GM12878 (cell line): Measurements from ENCODE around the gene VPS52. TPM values are rescaled to one million over a fixed set of nuclear protein-coding genes. Genes with fewer than 3 reads are reported as not detected.

Experiments
- EED ChIP-seq: sonication (generic); IDR thresholded peaks from 2 replicates; pipeline ENCODE4 v1.6.1; 2016; ENCODE audit warnings: antibody characterized with exemption, low read depth
- ELK1 ChIP-seq: IDR thresholded peaks from 2 replicates; pipeline ENCODE4 v1.6.1; 2012; ENCODE audit warnings: low read depth, low read length, improper control_type of control experiment
- HCFC1 ChIP-seq: fragments of 150-350 bp; IDR thresholded peaks from 2 replicates; pipeline ENCODE4 v1.6.1; 2014; ENCODE audit warnings: low read length
- JUND ChIP-seq: IDR thresholded peaks from 2 replicates; pipeline ENCODE4 v1.6.1; 2012; ENCODE audit warnings: low read depth, mild to moderate bottlenecking, low read length, improper control_type of control experiment, moderate library complexity
- MXI1 ChIP-seq: fragments of 150-350 bp; IDR thresholded peaks from 2 replicates; pipeline ENCODE4 v1.6.1; 2011; ENCODE audit warnings: low read depth, mild to moderate bottlenecking, inconsistent platforms, low read length, improper control_type of control experiment
- NBN ChIP-seq: fragments of 450-650 bp; IDR thresholded peaks from 2 replicates; pipeline ENCODE4 v1.6.1; 2016
- NKRF ChIP-seq: fragments of 450-650 bp; conservative IDR thresholded peaks from 2 replicates; pipeline ENCODE4 v1.6.1; 2017; ENCODE audit warnings: mild to moderate bottlenecking, moderate library complexity
- NR2C1 ChIP-seq: fragments of 450-650 bp; IDR thresholded peaks from 2 replicates; pipeline ENCODE4 v1.6.1; 2017; ENCODE audit warnings: antibody characterized with exemption, mild to moderate bottlenecking, moderate library complexity
- SRF ChIP-seq, 2 experiments: IDR thresholded peaks; 2 replicates each; pipeline ENCODE4 v1.6.1; 2011; ENCODE audit warnings: low read depth in 2 of 2, low read length in 2 of 2, mild to moderate bottlenecking in 1 of 2, moderate library complexity in 1 of 2
- TCF12 ChIP-seq: IDR thresholded peaks from 2 replicates; pipeline ENCODE4 v1.6.1; 2011; ENCODE audit warnings: low read depth, mild to moderate bottlenecking, low read length
- TCF3 ChIP-seq: IDR thresholded peaks from 2 replicates; pipeline ENCODE4 v1.6.1; 2012; ENCODE audit warnings: low read depth, mild to moderate bottlenecking, low read length, borderline replicate concordance; ENCODE audit not compliant: insufficient read depth
- ZNF207 ChIP-seq: fragments of 450-650 bp; IDR thresholded peaks from 2 replicates; pipeline ENCODE4 v1.6.1; 2014; ENCODE audit warnings: antibody characterized with exemption, mild to moderate bottlenecking, borderline replicate concordance
- ZNF384 ChIP-seq: IDR thresholded peaks from 2 replicates; pipeline ENCODE4 v1.6.1; 2012; ENCODE audit warnings: low read depth, mild to moderate bottlenecking, low read length, improper control_type of control experiment, borderline replicate concordance
- polyA plus RNA-seq, 11 experiments: library from polyadenylated mRNA; depleted of rRNA in 4 of 11; unstranded in 6 of 11; stranded (reverse) in 5 of 11; fragments of >200 nt; fragmentation: Nextera tagmentation in 4 of 11; fragmentation: Illumina TruSeq in 1 of 11; extraction: Ambion mirVana in 4 of 11; extraction: Trizol in 1 of 11; gene quantifications; 1 replicate in 1 of 11; 2 replicates in 10 of 11; pipeline versions ENCODE4 v1.2.1 to v1.2.3, GENCODE V29; 2011 to 2016; ENCODE audit warnings: inconsistent platforms in 2 of 11, missing spikeins in 2 of 11, low read depth in 1 of 11
- total RNA-seq, 4 experiments: library from RNA; depleted of rRNA in 3 of 4; stranded (reverse); fragments of >200 nt in 3 of 4; fragmentation: Illumina TruSeq in 1 of 4; extraction: Trizol in 1 of 4; gene quantifications; 2 replicates each; pipeline versions ENCODE4 v1.2.1 to v1.2.3, GENCODE V29; 2013 to 2021
- TF ChIP-seq, protein P1 (sequence below): fragments of 450-650 bp; formaldehyde crosslinking; IDR thresholded peaks from 2 replicates; pipeline ENCODE4 v1.4.0; 2020; ENCODE audit warnings: mild to moderate bottlenecking, moderate library complexity
- TF ChIP-seq, protein P2 (sequence below): IDR thresholded peaks from 2 replicates; pipeline ENCODE4 v1.6.1; 2012; ENCODE audit warnings: low read depth, low read length, improper control_type of control experiment
- TF ChIP-seq, protein P3 (sequence below): fragments of 450-650 bp; IDR thresholded peaks from 2 replicates; pipeline ENCODE4 v1.6.1; 2017; ENCODE audit warnings: mild to moderate bottlenecking, moderate library complexity

The VPS52 gene
- total and polyA plus RNA-seq, 10 of the 15 experiments (the other 5 are each of a cell fraction or from before 2014, with no cell fraction given) = 11.3 to 52.7 (median 36.7) TPM

DNA sequence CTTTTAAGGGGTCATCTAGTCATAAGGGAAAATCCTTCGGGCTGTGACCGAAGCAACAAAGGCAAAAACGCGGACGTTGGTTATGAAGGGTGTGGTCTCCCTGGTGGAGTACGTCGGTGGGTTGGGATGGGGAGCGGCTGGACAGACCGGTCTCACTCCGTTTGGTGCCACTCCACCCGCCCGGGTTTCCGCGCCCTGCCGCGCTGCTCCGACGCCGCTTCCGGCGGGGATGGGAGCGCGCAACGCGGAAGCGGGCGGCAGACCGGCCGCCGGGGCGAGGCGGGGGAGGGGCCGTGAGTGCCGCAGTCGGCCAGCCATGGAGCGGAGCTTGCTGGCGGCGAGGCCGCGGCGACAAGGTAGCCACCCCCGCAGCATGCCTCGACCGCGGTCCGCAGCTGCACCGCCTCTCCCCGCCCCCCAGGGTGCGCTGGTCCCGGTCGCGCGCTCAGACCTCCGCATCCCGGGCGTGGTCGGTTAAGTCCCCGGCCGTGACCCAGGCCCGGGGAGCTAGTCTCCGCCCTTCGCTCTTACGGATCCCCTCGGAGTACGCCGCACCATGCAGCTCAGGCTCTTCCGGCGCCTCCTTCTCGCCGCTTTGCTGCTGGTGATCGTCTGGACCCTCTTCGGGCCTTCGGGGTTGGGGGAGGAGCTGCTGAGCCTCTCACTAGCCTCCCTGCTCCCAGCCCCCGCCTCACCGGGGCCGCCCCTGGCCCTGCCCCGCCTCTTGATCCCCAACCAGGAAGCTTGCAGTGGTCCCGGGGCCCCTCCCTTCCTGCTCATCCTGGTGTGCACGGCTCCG lies 5.4 kb upstream of the VPS52 start, which contains the start of gene B3GALT4 (continued):
- 0 out of 4 replicates have a peak, but pooled peaks of 1 of the 2 experiments have one; percentile 49 for TF ChIP-seq SRF (IDR thresholded peaks at IDR 0.05; ENCODE audit: low read depth in 2 of 2, low read length in 2 of 2)
- 0 out of 2 replicates have a peak, but pooled peaks have one; percentile 8 for TF ChIP-seq EED
- TF ChIP-seq ELK1 = peak; percentile 69; the same call in 1 of the 2 replicates
- TF ChIP-seq TCF12 = peak; percentile 49; the same call in 1 of the 2 replicates
- TF ChIP-seq NR2C1 = peak; percentile 32; the same call in 1 of the 2 replicates
- no peak for TF ChIP-seq ZNF384
- peak; percentile 81; the same call in 1 of the 2 replicates for TF ChIP-seq ZNF207
- 0 out of 2 replicates have a peak, but pooled peaks have one; percentile 21 for TF ChIP-seq JUND
- TF ChIP-seq, protein P1, sequence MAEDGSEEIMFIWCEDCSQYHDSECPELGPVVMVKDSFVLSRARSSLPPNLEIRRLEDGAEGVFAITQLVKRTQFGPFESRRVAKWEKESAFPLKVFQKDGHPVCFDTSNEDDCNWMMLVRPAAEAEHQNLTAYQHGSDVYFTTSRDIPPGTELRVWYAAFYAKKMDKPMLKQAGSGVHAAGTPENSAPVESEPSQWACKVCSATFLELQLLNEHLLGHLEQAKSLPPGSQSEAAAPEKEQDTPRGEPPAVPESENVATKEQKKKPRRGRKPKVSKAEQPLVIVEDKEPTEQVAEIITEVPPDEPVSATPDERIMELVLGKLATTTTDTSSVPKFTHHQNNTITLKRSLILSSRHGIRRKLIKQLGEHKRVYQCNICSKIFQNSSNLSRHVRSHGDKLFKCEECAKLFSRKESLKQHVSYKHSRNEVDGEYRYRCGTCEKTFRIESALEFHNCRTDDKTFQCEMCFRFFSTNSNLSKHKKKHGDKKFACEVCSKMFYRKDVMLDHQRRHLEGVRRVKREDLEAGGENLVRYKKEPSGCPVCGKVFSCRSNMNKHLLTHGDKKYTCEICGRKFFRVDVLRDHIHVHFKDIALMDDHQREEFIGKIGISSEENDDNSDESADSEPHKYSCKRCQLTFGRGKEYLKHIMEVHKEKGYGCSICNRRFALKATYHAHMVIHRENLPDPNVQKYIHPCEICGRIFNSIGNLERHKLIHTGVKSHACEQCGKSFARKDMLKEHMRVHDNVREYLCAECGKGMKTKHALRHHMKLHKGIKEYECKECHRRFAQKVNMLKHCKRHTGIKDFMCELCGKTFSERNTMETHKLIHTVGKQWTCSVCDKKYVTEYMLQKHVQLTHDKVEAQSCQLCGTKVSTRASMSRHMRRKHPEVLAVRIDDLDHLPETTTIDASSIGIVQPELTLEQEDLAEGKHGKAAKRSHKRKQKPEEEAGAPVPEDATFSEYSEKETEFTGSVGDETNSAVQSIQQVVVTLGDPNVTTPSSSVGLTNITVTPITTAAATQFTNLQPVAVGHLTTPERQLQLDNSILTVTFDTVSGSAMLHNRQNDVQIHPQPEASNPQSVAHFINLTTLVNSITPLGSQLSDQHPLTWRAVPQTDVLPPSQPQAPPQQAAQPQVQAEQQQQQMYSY (CRISPR knock-in tag) = peak; percentile 73
- peak; percentile 67 for TF ChIP-seq MXI1
- TF ChIP-seq, protein P2, sequence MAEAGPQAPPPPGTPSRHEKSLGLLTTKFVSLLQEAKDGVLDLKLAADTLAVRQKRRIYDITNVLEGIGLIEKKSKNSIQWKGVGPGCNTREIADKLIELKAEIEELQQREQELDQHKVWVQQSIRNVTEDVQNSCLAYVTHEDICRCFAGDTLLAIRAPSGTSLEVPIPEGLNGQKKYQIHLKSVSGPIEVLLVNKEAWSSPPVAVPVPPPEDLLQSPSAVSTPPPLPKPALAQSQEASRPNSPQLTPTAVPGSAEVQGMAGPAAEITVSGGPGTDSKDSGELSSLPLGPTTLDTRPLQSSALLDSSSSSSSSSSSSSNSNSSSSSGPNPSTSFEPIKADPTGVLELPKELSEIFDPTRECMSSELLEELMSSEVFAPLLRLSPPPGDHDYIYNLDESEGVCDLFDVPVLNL = peak; percentile 51; the same call in 1 of the 2 replicates
- TF ChIP-seq, protein P3, sequence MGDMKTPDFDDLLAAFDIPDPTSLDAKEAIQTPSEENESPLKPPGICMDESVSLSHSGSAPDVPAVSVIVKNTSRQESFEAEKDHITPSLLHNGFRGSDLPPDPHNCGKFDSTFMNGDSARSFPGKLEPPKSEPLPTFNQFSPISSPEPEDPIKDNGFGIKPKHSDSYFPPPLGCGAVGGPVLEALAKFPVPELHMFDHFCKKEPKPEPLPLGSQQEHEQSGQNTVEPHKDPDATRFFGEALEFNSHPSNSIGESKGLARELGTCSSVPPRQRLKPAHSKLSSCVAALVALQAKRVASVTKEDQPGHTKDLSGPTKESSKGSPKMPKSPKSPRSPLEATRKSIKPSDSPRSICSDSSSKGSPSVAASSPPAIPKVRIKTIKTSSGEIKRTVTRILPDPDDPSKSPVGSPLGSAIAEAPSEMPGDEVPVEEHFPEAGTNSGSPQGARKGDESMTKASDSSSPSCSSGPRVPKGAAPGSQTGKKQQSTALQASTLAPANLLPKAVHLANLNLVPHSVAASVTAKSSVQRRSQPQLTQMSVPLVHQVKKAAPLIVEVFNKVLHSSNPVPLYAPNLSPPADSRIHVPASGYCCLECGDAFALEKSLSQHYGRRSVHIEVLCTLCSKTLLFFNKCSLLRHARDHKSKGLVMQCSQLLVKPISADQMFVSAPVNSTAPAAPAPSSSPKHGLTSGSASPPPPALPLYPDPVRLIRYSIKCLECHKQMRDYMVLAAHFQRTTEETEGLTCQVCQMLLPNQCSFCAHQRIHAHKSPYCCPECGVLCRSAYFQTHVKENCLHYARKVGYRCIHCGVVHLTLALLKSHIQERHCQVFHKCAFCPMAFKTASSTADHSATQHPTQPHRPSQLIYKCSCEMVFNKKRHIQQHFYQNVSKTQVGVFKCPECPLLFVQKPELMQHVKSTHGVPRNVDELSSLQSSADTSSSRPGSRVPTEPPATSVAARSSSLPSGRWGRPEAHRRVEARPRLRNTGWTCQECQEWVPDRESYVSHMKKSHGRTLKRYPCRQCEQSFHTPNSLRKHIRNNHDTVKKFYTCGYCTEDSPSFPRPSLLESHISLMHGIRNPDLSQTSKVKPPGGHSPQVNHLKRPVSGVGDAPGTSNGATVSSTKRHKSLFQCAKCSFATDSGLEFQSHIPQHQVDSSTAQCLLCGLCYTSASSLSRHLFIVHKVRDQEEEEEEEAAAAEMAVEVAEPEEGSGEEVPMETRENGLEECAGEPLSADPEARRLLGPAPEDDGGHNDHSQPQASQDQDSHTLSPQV = peak; percentile 47; the same call in 1 of the 2 replicates
- TF ChIP-seq HCFC1 = peak; percentile 51
- TF ChIP-seq TCF3 = peak; percentile 71
- TF ChIP-seq NKRF = peak; percentile 80
- TF ChIP-seq NBN = peak; percentile 63
